LNCaP clone FGC (cell line): Measurements from ENCODE around the gene PTBP2.
A peak's percentile ranks its signal among the peaks of the same experiment; 100 is the strongest.

Experiments
- DNase-seq: peaks from one replicate; pipeline ENCODE4 v3.0.0-alpha.2; 2011; ENCODE audit warnings: low read depth
- H3K4me3 ChIP-seq: 2 replicates; pipeline ENCODE4 v1.5.1; 2011; ENCODE audit warnings: mild to moderate bottlenecking, low read depth, low read length, control low read depth
- CTCF ChIP-seq: IDR thresholded peaks from 2 replicates; pipeline ENCODE4 v1.5.1; 2012; ENCODE audit warnings: mild to moderate bottlenecking; ENCODE audit not compliant: control insufficient read depth, insufficient read depth; ENCODE audit errors: extremely low read depth

Gene PTBP2, protein sequence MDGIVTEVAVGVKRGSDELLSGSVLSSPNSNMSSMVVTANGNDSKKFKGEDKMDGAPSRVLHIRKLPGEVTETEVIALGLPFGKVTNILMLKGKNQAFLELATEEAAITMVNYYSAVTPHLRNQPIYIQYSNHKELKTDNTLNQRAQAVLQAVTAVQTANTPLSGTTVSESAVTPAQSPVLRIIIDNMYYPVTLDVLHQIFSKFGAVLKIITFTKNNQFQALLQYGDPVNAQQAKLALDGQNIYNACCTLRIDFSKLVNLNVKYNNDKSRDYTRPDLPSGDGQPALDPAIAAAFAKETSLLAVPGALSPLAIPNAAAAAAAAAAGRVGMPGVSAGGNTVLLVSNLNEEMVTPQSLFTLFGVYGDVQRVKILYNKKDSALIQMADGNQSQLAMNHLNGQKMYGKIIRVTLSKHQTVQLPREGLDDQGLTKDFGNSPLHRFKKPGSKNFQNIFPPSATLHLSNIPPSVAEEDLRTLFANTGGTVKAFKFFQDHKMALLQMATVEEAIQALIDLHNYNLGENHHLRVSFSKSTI

GRCh38 chr1:96721416-96722160, at the start of gene PTBP2:
PTBP2 (plus strand) TSS chr1:96721784; CDS start chr1:96721865, 81 bp downstream.
- H3K4me3 ChIP-seq: peak within 1 kb of the TSS; percentile 96
- TF ChIP-seq CTCF: 0 out of 2 replicates have a peak, but pooled peaks have one; percentile 5
- DNase-seq: peak; percentile 26

DNA sequence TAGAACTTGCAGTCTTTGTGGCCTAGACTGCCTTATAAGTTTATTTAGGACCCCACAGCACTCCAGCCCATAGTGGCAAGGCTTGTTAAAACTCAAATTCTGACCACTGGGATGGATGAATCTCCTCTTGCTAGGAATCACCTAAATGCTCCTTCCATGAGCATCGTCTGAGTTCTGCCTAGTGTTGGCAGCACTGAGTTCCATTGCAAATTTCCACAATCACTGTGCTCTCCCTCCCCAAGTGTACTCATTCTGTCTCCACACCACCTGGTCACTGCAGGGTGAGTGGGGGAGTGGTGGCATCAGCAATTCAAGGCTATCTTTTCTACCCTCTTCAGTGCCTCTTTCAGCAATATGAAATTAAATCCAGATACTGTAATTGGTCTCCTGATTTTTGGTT, 46.7 kb upstream of the PTBP2 start:
- no peak for DNase-seq
- no peak for TF ChIP-seq CTCF
- no peak overlapping the region for H3K4me3 ChIP-seq

DNA sequence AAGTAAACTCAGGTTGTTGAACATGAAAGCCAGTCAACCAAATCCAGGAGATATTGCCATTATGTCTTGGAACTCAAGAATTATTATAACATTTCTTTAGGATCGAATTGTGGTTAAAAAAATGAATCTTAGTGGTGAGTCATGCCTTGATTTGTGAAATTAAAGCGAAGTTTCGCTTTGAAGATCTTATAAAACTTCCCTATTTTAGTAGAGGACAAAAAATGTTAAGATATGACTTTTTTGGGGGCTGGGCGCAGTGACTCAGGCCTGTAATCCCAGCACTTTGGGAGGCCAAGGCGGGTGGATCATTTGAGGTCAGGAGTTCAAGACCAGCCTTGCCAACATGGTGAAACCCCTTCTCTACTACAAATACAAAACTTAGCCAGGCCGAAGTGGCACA, 39.5 kb upstream of the PTBP2 start:
- TF ChIP-seq CTCF: no peak
- DNase-seq: no peak
- no peak overlapping the region for H3K4me3 ChIP-seq

- no peak overlapping the region for H3K4me3 ChIP-seq
- no peak for DNase-seq
- TF ChIP-seq CTCF: no peak
Measured at GRCh38 chr1:96683931-96684330, 37.7 kb upstream of the PTBP2 start.

- TF ChIP-seq CTCF: no peak
- no peak for DNase-seq
- H3K4me3 ChIP-seq: no peak overlapping the region
Measured at GRCh38 chr1:96684744-96685143, 36.8 kb upstream of the PTBP2 start.

DNA sequence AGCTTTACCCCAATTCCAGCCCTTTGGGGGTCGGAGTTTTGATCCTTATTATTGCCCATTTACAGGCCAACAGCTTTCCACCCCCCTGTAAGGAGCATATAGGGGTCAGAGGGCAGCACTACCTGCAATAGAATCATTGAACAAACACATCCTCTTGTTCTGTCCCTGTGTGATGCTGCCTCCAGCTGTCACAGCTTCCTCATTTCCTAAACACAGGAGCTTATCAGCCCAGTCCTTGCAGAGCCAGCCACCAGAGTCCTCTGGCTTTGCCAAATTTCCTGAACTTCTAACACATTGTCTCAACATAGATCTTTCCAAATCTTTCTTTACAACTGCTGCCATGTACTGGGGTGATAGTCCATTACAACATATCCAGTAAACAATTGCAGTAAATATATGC, 32.8 kb upstream of the PTBP2 start:
- peak; percentile 27; the same call in 1 of the 2 replicates for TF ChIP-seq CTCF
- no peak for DNase-seq
- no peak overlapping the region for H3K4me3 ChIP-seq
